Pancreas (tissue), 10 donors: ENCODE results near the gene XYLT1. TPM values are rescaled to one million over a fixed set of nuclear protein-coding genes. Genes with fewer than 3 reads are reported as not detected.
"Not testable (repeated sequence)": the region's sequence is repeated elsewhere in the genome, so short reads cannot be mapped to it uniquely, and the experiment has no call there.

Experiments used
- ATAC-seq, 4 donors: fragments of 200-7000 bp; cut with Tn5 transposase; one replicate each; pipeline versions ENCODE4 v1.8.0 to v1.9.1; 2020; ENCODE audit warnings: mild to moderate bottlenecking in 4 of 4, moderate library complexity in 4 of 4
- DNase-seq, 6 donors: peaks; one replicate each; pipeline ENCODE4 v3.0.0-alpha.2; 2020
- FAIRE-seq: peaks from 2 replicates; lab custom pipeline; 2012; peaks lifted over from hg19 to GRCh38; lab: Jason Lieb, UNC
- H3K27ac ChIP-seq, 4 donors: fragments of 200-600 bp; sonication (generic); 1 replicate in 3 of 4; 2 replicates in 1 of 4; pipeline versions ENCODE4 v1.5.0 to v1.8.0; 2020
- H3K27me3 ChIP-seq, 4 donors: fragments of 200-600 bp; one replicate each; pipeline ENCODE4 v1.8.0; 2021
- H3K36me3 ChIP-seq, 3 donors: fragments of 200-600 bp; sonication (generic) in 1 of 3; one replicate each; pipeline versions ENCODE4 v1.5.0 to v1.8.0; 2020 to 2021
- H3K4me1 ChIP-seq, 3 donors: fragments of 200-600 bp; one replicate each; pipeline ENCODE4 v1.8.0; 2021
- H3K4me3 ChIP-seq, 4 donors: fragments of 200-600 bp; sonication (generic) in 2 of 4; one replicate each; pipeline versions ENCODE4 v1.5.0 to v1.8.0; 2020 to 2021
- H3K9me3 ChIP-seq, 4 donors: fragments of 200-600 bp; one replicate each; pipeline ENCODE4 v1.8.0; 2021
- WGBS, 2 donors: extraction: QIAGEN DNeasy Blood & Tissue Kit; methylation state at CpG; one replicate each; pipeline ENCODE4 v1.1.7; 2013; 5-methylcytosine and 5-hydroxymethylcytosine counted together
- intact Hi-C, 3 donors: fragments of 100-400 bp; cut with DNase I; formaldehyde crosslinking; loops; one replicate each; pipeline versions ENCODE4 v1.11.1 to v1.14.2; 2022
- polyA plus RNA-seq, 2 donors: library from polyadenylated mRNA; stranded (reverse); fragments of 200-250 nt; gene quantifications; one replicate each; pipeline ENCODE4 v1.2.3, GENCODE V29; 2013
- total RNA-seq, 6 donors: library from RNA; stranded (reverse); fragmentation: NEBNext Ultra II Directional in 4 of 6; extraction: Animal tissue kit (Norgen Biotek cat#: 25700) in 4 of 6; gene quantifications; one replicate each; pipeline versions ENCODE4 v1.2.1 to v1.2.4, GENCODE V29; 2021 to 2023
- TF ChIP-seq, protein P1 (sequence below), 4 donors: fragments of 200-600 bp; sonication (generic) in 3 of 4; IDR thresholded peaks; one replicate each; pipeline versions ENCODE4 v1.5.0 to v1.8.0; 2021; ENCODE audit warnings: antibody characterized with exemption in 4 of 4
- donor health status: healthy with polysubstance abuse.
- donor health status: DM: no; HTN: no; CAD: no; lungs with moderate emphysema.
- donor health status: DM: no; HTN: no; CAD: no.
- donor health status: control.
- donor health status: control.
- donor health status: Bipolar disorder and iron deficiency.
- donor health status: DM: yes; HTN: yes; CAD: no.
- donor health status: DM: no; HTN: no; CAD: no.
- donor health status: DM: no; HTN: no; CAD: no.
- donor health status: DM: yes; HTN: yes; CAD: no.

Gene XYLT1
- total and polyA plus RNA-seq, 8 donors: 1.6 to 8.2 (median 4.6) TPM

DNA sequence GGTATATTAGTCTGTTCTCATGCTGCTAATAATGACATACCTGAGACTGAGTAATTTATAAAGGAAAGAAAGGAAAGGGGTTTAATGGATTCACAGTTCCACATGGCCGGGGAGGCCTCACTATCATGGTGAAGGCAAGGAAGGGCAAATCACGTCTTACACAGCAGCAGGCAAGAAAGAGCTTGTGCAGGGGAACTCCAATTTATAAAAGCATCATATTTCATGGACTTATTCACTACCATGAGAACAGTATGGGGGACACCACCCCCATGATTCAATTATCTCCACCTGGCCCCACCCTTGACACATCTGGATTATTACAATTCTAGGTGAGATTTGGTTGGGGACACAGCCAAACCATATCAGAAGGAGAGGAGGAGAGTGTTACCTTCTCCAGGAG, 17.7 kb upstream of the XYLT1 start:
- ATAC-seq (no peak), FAIRE-seq (no peak), DNase-seq (no peak)
- intact Hi-C loops: no loop called here
- WGBS, 2 donors: 83 to 100% methylated on average over 2 of the region's 2 CpGs
- TF ChIP-seq, protein P1, sequence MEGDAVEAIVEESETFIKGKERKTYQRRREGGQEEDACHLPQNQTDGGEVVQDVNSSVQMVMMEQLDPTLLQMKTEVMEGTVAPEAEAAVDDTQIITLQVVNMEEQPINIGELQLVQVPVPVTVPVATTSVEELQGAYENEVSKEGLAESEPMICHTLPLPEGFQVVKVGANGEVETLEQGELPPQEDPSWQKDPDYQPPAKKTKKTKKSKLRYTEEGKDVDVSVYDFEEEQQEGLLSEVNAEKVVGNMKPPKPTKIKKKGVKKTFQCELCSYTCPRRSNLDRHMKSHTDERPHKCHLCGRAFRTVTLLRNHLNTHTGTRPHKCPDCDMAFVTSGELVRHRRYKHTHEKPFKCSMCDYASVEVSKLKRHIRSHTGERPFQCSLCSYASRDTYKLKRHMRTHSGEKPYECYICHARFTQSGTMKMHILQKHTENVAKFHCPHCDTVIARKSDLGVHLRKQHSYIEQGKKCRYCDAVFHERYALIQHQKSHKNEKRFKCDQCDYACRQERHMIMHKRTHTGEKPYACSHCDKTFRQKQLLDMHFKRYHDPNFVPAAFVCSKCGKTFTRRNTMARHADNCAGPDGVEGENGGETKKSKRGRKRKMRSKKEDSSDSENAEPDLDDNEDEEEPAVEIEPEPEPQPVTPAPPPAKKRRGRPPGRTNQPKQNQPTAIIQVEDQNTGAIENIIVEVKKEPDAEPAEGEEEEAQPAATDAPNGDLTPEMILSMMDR (IDR thresholded peaks at IDR 0.05): no peak
- H3K27me3 ChIP-seq: peaks cover 0 to 3% (median 0%) of the 10 kb centered on the region in 4 donors
- no peak overlapping the region for H3K27ac ChIP-seq
- H3K4me1 ChIP-seq: no peaks in the 10 kb centered on the region
- H3K9me3 ChIP-seq: no peaks in the 10 kb centered on the region
- no peak overlapping the region for H3K4me3 ChIP-seq
- no peaks in the 10 kb centered on the region for H3K36me3 ChIP-seq

DNA sequence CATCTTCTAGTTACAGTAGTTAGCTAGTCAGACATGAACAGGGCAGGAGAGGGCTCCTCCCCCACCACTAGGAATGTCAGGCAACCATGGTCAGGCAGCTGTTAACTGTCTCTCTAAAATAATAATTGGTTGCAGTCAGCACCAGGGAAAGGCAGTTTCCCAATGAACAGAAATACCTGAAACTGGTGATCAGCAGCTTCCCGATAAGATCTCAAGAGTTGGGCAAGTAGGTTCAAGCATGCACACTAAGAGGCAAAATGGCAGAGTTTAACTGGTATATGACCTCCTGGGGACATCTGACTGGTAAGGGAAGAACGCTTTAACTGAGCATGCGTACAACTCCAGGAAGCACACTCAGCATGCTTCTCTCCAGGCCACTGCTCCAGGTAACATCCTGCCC, 12.6 kb upstream of the XYLT1 start:
- WGBS, 2 donors: 79 to 80% methylated on average over 3 of the region's 3 CpGs
- intact Hi-C loops: no loop called here
- ATAC-seq (no peak), FAIRE-seq (no peak), DNase-seq (no peak)
- TF ChIP-seq, protein P1 (IDR thresholded peaks at IDR 0.05): no peak
- Histone ChIP-seq H3K9me3 (no peaks in the 10 kb centered on the region), H3K4me1 (no peaks in the 10 kb centered on the region), H3K36me3 (no peaks in the 10 kb centered on the region), H3K4me3 (no peak overlapping the region), H3K27ac (no peak overlapping the region), H3K27me3 (peaks cover 0 to 3% (median 0%) of the 10 kb centered on the region in 4 donors)

DNA sequence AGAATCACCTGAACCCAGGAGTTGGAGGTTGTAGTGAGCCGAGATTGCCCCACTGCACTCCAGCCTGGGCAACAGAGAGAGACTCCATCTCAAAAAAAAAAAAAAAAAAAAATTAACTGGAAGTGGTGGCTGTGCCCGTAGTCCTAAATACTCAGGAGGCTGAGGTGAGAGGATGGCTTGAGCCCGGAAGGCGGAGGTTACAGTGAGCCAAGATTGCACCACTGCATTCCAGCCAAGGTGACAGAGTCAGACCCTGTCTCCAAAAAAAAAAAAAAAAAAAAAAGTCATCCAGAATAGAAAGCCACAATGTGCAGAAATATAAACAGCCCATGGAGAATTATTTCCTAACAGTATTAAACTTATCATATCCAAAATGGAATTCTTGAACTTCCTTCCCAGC, 11.6 kb upstream of the XYLT1 start:
- ATAC-seq, H3K4me1 ChIP-seq, H3K27me3 ChIP-seq, H3K4me3 ChIP-seq, intact Hi-C loops, DNase-seq, H3K27ac ChIP-seq, H3K36me3 ChIP-seq, FAIRE-seq, H3K9me3 ChIP-seq: not testable (repeated sequence)
- 81 to 82% methylated on average over 4 of the region's 4 CpGs for WGBS, 2 donors

DNA sequence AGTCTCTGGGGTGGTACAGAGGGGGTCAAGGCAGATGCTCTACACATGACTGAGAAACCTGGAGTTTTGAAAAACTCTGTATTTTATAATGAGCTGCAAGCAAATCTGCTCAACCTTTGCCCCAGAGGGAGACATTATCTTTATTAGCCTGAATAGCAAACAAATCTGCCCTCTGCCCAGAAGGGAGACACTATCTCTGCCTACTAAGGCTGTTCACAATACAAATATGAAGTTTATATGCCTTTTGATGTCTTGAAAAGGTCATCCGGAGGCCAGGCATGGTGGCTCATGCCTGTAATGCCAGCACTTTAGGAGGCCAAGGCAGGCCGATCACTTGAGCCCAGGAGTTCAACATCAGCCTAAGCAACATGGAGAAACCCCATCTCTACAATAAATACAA, 11.0 kb upstream of the XYLT1 start:
- no peak for DNase-seq

DNA sequence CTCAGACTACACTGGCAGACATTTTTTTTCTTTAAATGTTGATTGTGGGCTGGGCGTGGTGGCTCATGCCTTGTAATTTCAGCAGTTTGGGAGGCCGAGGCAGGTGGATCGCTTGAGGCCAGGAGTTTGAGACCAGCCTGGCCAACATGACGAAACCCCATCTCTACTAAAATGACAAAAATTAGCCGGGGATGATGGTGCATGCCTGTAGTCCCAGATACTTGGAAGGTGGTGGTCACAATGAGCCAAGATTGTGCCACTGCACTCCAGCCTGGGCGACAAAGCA, 6.4 kb upstream of the XYLT1 start:
- not testable (repeated sequence) for H3K36me3 ChIP-seq, ATAC-seq, H3K27ac ChIP-seq, H3K9me3 ChIP-seq, H3K4me3 ChIP-seq, H3K4me1 ChIP-seq, DNase-seq, H3K27me3 ChIP-seq, FAIRE-seq
- intact Hi-C loops: loop anchor here in 1 of 3 donors (10.0 kb wide), 1 partner anchor 202 kb away; no protein-coding TSS in a partner anchor
- 71 to 86% methylated on average over 6 of the region's 6 CpGs for WGBS, 2 donors

More for the DNA sequence above, 11.0 kb upstream of the XYLT1 start:
- Histone ChIP-seq H3K27me3 (peaks cover 0 to 3% (median 0%) of the 10 kb centered on the region in 4 donors), H3K4me3 (no peak overlapping the region), H3K27ac (no peak overlapping the region), H3K36me3 (no peaks in the 10 kb centered on the region), H3K9me3 (no peaks in the 10 kb centered on the region), H3K4me1 (no peaks in the 10 kb centered on the region)
- intact Hi-C loops: no loop called here
- TF ChIP-seq, protein P1 (IDR thresholded peaks at IDR 0.05): no peak
- ATAC-seq: no peak
- FAIRE-seq: no peak
- 59% methylated on average over 2 of the region's 2 CpGs for WGBS, 2 donors

DNA sequence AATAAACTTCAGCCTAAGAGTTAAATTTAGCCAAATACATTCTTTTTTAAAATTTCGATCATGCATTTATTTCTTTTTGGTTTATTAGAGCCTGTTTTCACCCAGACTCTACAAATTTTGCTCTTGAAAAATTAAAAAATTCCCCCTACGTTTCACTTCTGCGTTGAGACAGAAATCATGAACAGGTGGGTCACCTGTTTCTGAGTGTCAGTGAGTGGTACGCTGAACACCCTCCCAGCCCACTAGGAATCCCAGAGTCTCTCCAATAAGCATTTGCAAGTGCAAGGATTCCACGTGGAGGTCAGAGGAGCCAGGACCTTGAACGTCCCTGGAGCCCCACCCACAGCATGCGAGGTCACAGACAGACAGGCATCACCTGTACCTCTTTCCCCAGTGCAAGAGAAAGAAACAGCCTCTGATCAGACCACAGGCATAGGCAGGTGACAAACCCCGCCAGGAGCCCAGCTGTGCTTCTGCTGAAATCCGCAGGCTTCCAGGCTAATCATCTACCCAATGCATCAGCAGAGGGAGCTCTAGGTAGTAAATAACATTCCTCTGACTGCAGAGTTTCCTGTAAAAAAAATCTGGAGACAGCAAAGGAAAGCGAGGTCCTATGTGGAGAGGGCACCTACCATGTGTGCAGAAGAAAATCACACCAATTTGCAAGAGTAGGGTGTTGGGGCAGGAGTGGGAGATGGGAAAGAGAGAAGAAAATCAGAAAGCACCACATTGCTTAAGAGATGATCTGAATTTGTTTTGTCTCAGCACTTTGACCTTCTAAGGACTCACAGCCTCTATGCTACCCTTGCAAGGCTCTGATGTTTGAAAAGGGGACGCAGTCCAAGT, 5.9 kb upstream of the XYLT1 start:
- DNase-seq: peak; percentile 62 to 78 (median 68)
- Histone ChIP-seq H3K36me3 (no peaks in the 10 kb centered on the region), H3K27ac (no peak overlapping the region), H3K27me3 (no peaks in the 10 kb centered on the region), H3K4me1 (no peaks in the 10 kb centered on the region), H3K9me3 (no peaks in the 10 kb centered on the region), H3K4me3 (no peak overlapping the region)
- FAIRE-seq: no peak
- ATAC-seq: peak; percentile 96 to 99 (median 98)
- TF ChIP-seq, protein P1 (IDR thresholded peaks at IDR 0.05): peak; percentile 20 to 33 (median 27)
- WGBS, 2 donors: 16 to 21% methylated on average over 11 of the region's 11 CpGs
- intact Hi-C loops: loop anchor here in 1 of 3 donors (10.0 kb wide), 1 partner anchor 202 kb away; no protein-coding TSS in a partner anchor
